Activated CD8-positive, alpha-beta T cell treated with anti-CD3 and anti-CD28 coated beads for 36 hours (primary cell): ENCODE measurements around the gene FAM20C. TPM values are rescaled to one million over a fixed set of nuclear protein-coding genes. Genes with fewer than 3 reads are reported as not detected.

Source experiments
- ATAC-seq: fragments of 200-7000 bp; cut with Tn5 transposase; one replicate; pipeline ENCODE4 v1.10.0; 2021; ENCODE audit warnings: mild to moderate bottlenecking, moderate library complexity
- CTCF ChIA-PET: fragments of 350-600 bp; sonication (Branson Sonifier 250); formaldehyde crosslinking; loops from one replicate; lab custom pipeline; 2021; ENCODE audit warnings: antibody characterized with exemption; lab: Charles Lee
- POLR2A ChIA-PET: fragments of 350-600 bp; sonication (Branson Sonifier 250); formaldehyde crosslinking; loops from one replicate; lab custom pipeline; 2021; ENCODE audit warnings: antibody characterized with exemption; lab: Charles Lee
- DNase-seq: peaks from one replicate; pipeline ENCODE4 v3.0.0-alpha.2; 2020
- H3K27ac Mint-ChIP-seq: one replicate; pipeline ENCODE4 v1.8.0; 2021; ENCODE audit warnings: mild to moderate bottlenecking, mixed read lengths
- H3K27me3 Mint-ChIP-seq: one replicate; pipeline ENCODE4 v1.8.0; 2021; ENCODE audit warnings: mixed read lengths
- H3K36me3 Mint-ChIP-seq: one replicate; pipeline ENCODE4 v1.8.0; 2021; ENCODE audit warnings: low read depth, mixed read lengths
- H3K4me1 Mint-ChIP-seq: one replicate; pipeline ENCODE4 v1.8.0; 2021; ENCODE audit warnings: low read depth, mixed read lengths
- H3K4me3 Mint-ChIP-seq: one replicate; pipeline ENCODE4 v1.8.0; 2021; ENCODE audit warnings: mild to moderate bottlenecking, moderate library complexity, mixed read lengths
- H3K9me3 Mint-ChIP-seq: one replicate; pipeline ENCODE4 v1.8.0; 2021; ENCODE audit warnings: mixed read lengths
- CTCF ChIP-seq: fragments of 200-600 bp; IDR thresholded peaks from one replicate; pipeline ENCODE4 v1.8.0; 2022; ENCODE audit warnings: antibody characterized with exemption, mild to moderate bottlenecking
- intact Hi-C: fragments of 100-400 bp; cut with micrococcal nuclease; formaldehyde crosslinking; loops from one replicate; pipeline ENCODE4 v1.10.0; 2022
- total RNA-seq, 2 experiments: library from RNA; stranded (reverse); gene quantifications; one replicate each; pipeline ENCODE4 v1.2.3, GENCODE V29; 2021

The FAM20C gene
- total RNA-seq, 2 experiments from 2014 or later, result 0.29 to 1.1 TPM

- peaks cover 2% of the 10 kb centered on the region for H3K4me1 Mint-ChIP-seq
- H3K9me3 Mint-ChIP-seq, result peaks cover 3% of the 10 kb centered on the region
- ChIA-PET CTCF (no interaction called here), POLR2A (no interaction called here)
- ATAC-seq (no peak), DNase-seq (no peak)
- intact Hi-C loops, result no loop called here
- H3K4me3 Mint-ChIP-seq, result no peak overlapping the region
- no peak for TF ChIP-seq CTCF
- H3K27ac Mint-ChIP-seq, result no peak overlapping the region
- H3K27me3 Mint-ChIP-seq, result no peaks in the 10 kb centered on the region
- no peaks in the 10 kb centered on the region for H3K36me3 Mint-ChIP-seq
Measured at GRCh38 chr7:259191-259505, 66.8 kb downstream of the FAM20C start.

- H3K9me3 Mint-ChIP-seq, result peaks cover 3% of the 10 kb centered on the region
- H3K4me3 Mint-ChIP-seq, result no peak overlapping the region
- intact Hi-C loops, result no loop called here
- DNase-seq (no peak), ATAC-seq (no peak)
- H3K27ac Mint-ChIP-seq, result no peak overlapping the region
- H3K27me3 Mint-ChIP-seq, result no peaks in the 10 kb centered on the region
- POLR2A ChIA-PET, result no interaction called here
- no peaks in the 10 kb centered on the region for H3K36me3 Mint-ChIP-seq
- TF ChIP-seq CTCF, result no peak
- CTCF ChIA-PET, result no interaction called here
- peaks cover 2% of the 10 kb centered on the region for H3K4me1 Mint-ChIP-seq
Measured at GRCh38 chr7:259751-260405, 67.5 kb downstream of the FAM20C start.

GRCh38 chr7:260441-261281 lies 68.3 kb downstream of the FAM20C start:
- H3K27me3 Mint-ChIP-seq, result no peaks in the 10 kb centered on the region
- ATAC-seq, result no peak
- H3K4me3 Mint-ChIP-seq, result no peak overlapping the region
- DNase-seq, result no peak
- H3K9me3 Mint-ChIP-seq, result peaks cover 3% of the 10 kb centered on the region
- H3K4me1 Mint-ChIP-seq, result peaks cover 2% of the 10 kb centered on the region
- intact Hi-C loops, result no loop called here
- H3K27ac Mint-ChIP-seq, result no peak overlapping the region
- TF ChIP-seq CTCF, result no peak
- POLR2A ChIA-PET, result no interaction called here
- CTCF ChIA-PET, result no interaction called here
- no peaks in the 10 kb centered on the region for H3K36me3 Mint-ChIP-seq

GRCh38 chr7:261341-262250 lies 69.2 kb downstream of the FAM20C start:
- POLR2A ChIA-PET, result no interaction called here
- Mint-ChIP-seq H3K4me1 (peaks cover 2% of the 10 kb centered on the region), H3K36me3 (no peaks in the 10 kb centered on the region), H3K27me3 (no peaks in the 10 kb centered on the region), H3K27ac (no peak overlapping the region), H3K4me3 (no peak overlapping the region), H3K9me3 (peaks cover 3% of the 10 kb centered on the region)
- CTCF ChIA-PET, result no interaction called here
- intact Hi-C loops, result no loop called here
- ATAC-seq, result no peak
- DNase-seq, result no peak
- TF ChIP-seq CTCF, result no peak
